Nephron (organoid): ENCODE data around the gene SNRPD2.

ENCODE experiments used
- H3K27ac Mint-ChIP-seq, 3 experiments: 2 replicates each; pipeline ENCODE4 v1.8.0; 2020; ENCODE audit warnings: mixed read lengths in 3 of 3, mild to moderate bottlenecking in 2 of 3, moderate library complexity in 1 of 3
- H3K27me3 Mint-ChIP-seq: 2 replicates; pipeline ENCODE4 v1.8.0; 2021; ENCODE audit warnings: low read depth, mild to moderate bottlenecking, moderate library complexity, mixed read lengths
- H3K36me3 Mint-ChIP-seq: 2 replicates; pipeline ENCODE4 v1.8.0; 2020; ENCODE audit warnings: low read depth, mixed read lengths
- H3K4me1 Mint-ChIP-seq: 2 replicates; pipeline ENCODE4 v1.8.0; 2020; ENCODE audit warnings: mixed read lengths
- H3K4me3 Mint-ChIP-seq, 3 experiments: 2 replicates each; pipeline ENCODE4 v1.8.0; 2020; ENCODE audit warnings: mild to moderate bottlenecking in 3 of 3, mixed read lengths in 3 of 3, moderate library complexity in 2 of 3
- H3K9me3 Mint-ChIP-seq: 2 replicates; pipeline ENCODE4 v1.8.0; 2020; ENCODE audit warnings: mixed read lengths
- TF ChIP-seq, protein P1 (sequence below), 3 experiments: fragments of 200-600 bp; sonication (generic); IDR thresholded peaks; one replicate each; pipeline ENCODE4 v1.5.0; 2021; ENCODE audit warnings: antibody characterized with exemption in 3 of 3; ENCODE audit not compliant: unreplicated experiment in 3 of 3

Gene SNRPD2

GRCh38 chr19:45705710-45706415, 14.1 kb upstream of the SNRPD2 start:
- Mint-ChIP-seq H3K36me3 (peaks cover 19% of the 10 kb centered on the region), H3K27ac (no peak overlapping the region), H3K4me3 (no peak overlapping the region), H3K9me3 (no peaks in the 10 kb centered on the region), H3K4me1 (peaks cover 6% of the 10 kb centered on the region), H3K27me3 (no peaks in the 10 kb centered on the region)
- TF ChIP-seq, protein P1, sequence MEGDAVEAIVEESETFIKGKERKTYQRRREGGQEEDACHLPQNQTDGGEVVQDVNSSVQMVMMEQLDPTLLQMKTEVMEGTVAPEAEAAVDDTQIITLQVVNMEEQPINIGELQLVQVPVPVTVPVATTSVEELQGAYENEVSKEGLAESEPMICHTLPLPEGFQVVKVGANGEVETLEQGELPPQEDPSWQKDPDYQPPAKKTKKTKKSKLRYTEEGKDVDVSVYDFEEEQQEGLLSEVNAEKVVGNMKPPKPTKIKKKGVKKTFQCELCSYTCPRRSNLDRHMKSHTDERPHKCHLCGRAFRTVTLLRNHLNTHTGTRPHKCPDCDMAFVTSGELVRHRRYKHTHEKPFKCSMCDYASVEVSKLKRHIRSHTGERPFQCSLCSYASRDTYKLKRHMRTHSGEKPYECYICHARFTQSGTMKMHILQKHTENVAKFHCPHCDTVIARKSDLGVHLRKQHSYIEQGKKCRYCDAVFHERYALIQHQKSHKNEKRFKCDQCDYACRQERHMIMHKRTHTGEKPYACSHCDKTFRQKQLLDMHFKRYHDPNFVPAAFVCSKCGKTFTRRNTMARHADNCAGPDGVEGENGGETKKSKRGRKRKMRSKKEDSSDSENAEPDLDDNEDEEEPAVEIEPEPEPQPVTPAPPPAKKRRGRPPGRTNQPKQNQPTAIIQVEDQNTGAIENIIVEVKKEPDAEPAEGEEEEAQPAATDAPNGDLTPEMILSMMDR (IDR thresholded peaks at IDR 0.05; ENCODE audit: unreplicated experiment in 3 of 3): no peak

- Mint-ChIP-seq H3K27me3 (no peaks in the 10 kb centered on the region), H3K36me3 (peaks cover 13% of the 10 kb centered on the region), H3K4me3 (no peak overlapping the region), H3K27ac (no peak overlapping the region), H3K9me3 (no peaks in the 10 kb centered on the region), H3K4me1 (no peaks in the 10 kb centered on the region)
- TF ChIP-seq, protein P1 (IDR thresholded peaks at IDR 0.05; ENCODE audit: unreplicated experiment in 3 of 3): no peak
Observed at GRCh38 chr19:45705115-45705514, 13.4 kb upstream of the SNRPD2 start.

GRCh38 chr19:45701676-45702075, 9.9 kb upstream of the SNRPD2 start:
- no peak overlapping the region for H3K4me3 Mint-ChIP-seq
- H3K4me1 Mint-ChIP-seq: no peaks in the 10 kb centered on the region
- TF ChIP-seq, protein P1 (IDR thresholded peaks at IDR 0.05; ENCODE audit: unreplicated experiment in 3 of 3): no peak
- no peaks in the 10 kb centered on the region for H3K9me3 Mint-ChIP-seq
- H3K36me3 Mint-ChIP-seq: peaks cover 18% of the 10 kb centered on the region
- H3K27ac Mint-ChIP-seq: no peak overlapping the region
- no peaks in the 10 kb centered on the region for H3K27me3 Mint-ChIP-seq

DNA sequence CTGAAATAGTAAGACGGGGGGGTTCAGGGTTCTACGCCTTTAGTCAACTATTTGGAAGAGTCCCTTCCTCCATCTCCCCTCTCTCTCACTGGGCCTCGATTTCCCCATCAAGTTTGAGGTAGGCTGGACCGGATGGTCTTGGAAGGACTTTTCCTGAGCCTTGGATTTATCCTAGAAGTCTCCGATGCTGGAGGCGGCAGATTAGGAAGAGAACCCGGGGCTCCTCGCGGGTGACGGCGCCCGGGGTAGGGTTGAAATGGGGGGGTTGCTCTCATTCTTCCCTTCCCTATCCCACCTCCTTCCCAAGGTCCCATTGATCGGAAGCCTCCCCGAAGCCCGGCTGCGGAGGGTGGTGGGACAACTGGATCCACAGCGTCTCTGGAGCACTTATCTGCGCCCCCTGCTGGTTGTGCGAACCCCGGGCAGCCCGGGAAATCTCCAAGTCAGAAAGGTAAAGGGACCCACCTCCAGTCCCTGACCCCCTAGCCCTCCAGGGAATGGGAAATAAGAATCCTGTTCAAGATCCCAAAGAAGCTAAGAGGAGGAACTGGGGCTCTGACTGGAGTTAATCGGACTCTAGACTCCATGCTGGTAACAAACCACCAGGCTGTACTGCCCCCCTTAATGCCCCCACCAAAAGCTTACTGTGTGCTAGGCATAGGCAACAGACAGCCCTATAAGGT, 1.5 kb upstream of the SNRPD2 start:
- peak overlapping the region; percentile 91 to 96 (median 92) for H3K4me3 Mint-ChIP-seq

GRCh38 chr19:45692187-45693105, 693 bp upstream of the SNRPD2 start, which contains the start of gene QPCTL:
Gene QPCTL (plus strand): TSS chr19:45692666. CDS start chr19:45692704, 38 bp downstream.
- Mint-ChIP-seq H3K4me1 (peaks cover 10% of the 10 kb centered on the region), H3K4me3 (peak within 1 kb of the TSS; percentile 91 to 96 (median 92)), H3K27me3 (no peaks in the 10 kb centered on the region), H3K36me3 (peaks cover 23% of the 10 kb centered on the region), H3K27ac (peak within 1 kb of the TSS; percentile 56 to 92 (median 90)), H3K9me3 (no peaks in the 10 kb centered on the region)
- TF ChIP-seq, protein P1 (IDR thresholded peaks at IDR 0.05; ENCODE audit: unreplicated experiment in 3 of 3): no peak

More for the DNA sequence above, 1.5 kb upstream of the SNRPD2 start:
- H3K27me3 Mint-ChIP-seq: no peaks in the 10 kb centered on the region
- H3K36me3 Mint-ChIP-seq: peaks cover 22% of the 10 kb centered on the region
- TF ChIP-seq, protein P1 (IDR thresholded peaks at IDR 0.05; ENCODE audit: unreplicated experiment in 3 of 3): peak; percentile 79 to 87 (median 83)
- peak overlapping the region in 2 of 3 experiments; percentile 57 to 75 for H3K27ac Mint-ChIP-seq
- H3K4me1 Mint-ChIP-seq: peaks cover 10% of the 10 kb centered on the region
- no peaks in the 10 kb centered on the region for H3K9me3 Mint-ChIP-seq
